SU-DHL-6 (cell line): ENCODE results near the gene FFAR1.

Experiments
- H2AFZ ChIP-seq: fragments of 200-600 bp; sonication (generic); 2 replicates; pipeline ENCODE4 v1.6.1; 2014; ENCODE audit warnings: low read depth, mild to moderate bottlenecking, moderate library complexity, mixed read lengths, antibody characterized with exemption, low read length; ENCODE audit not compliant: severe bottlenecking
- H3F3A ChIP-seq: fragments of 200-600 bp; shearing (Covaris generic); 2 replicates; pipeline ENCODE4 v1.6.0; 2016; ENCODE audit warnings: antibody characterized with exemption, mild to moderate bottlenecking; ENCODE audit not compliant: insufficient read depth
- H3K27ac ChIP-seq: fragments of 200-600 bp; sonication (generic); 2 replicates; pipeline ENCODE4 v1.5.1; 2016; ENCODE audit warnings: low read depth, mild to moderate bottlenecking, low read length, moderate library complexity, mixed read lengths
- H3K27me3 ChIP-seq: fragments of 200-600 bp; sonication (generic), shearing (Covaris generic); 2 replicates; pipeline ENCODE4 v1.6.0; 2014; ENCODE audit warnings: mild to moderate bottlenecking, low read length
- H3K36me3 ChIP-seq: fragments of 200-600 bp; sonication (generic); 2 replicates; pipeline ENCODE4 v1.6.1; 2014; ENCODE audit warnings: mild to moderate bottlenecking, low read length, mixed read lengths
- H3K4me2 ChIP-seq: fragments of 300-600, 200-600 bp; shearing (Covaris generic), sonication (generic); 2 replicates; pipeline ENCODE4 v1.6.0; 2014; ENCODE audit warnings: low read length, low read depth, mild to moderate bottlenecking; ENCODE audit not compliant: poor library complexity, severe bottlenecking
- H3K4me3 ChIP-seq: fragments of 200-600 bp; sonication (generic); 2 replicates; pipeline ENCODE4 v1.5.1; 2014; ENCODE audit warnings: antibody characterized with exemption, low read length, mild to moderate bottlenecking, mixed read lengths; ENCODE audit not compliant: insufficient read depth, poor library complexity, severe bottlenecking
- H3K79me2 ChIP-seq: fragments of 200-600 bp; sonication (generic); 2 replicates; pipeline ENCODE4 v1.6.1; 2014; ENCODE audit warnings: mild to moderate bottlenecking, low read length, moderate library complexity; ENCODE audit not compliant: insufficient read depth
- H3K9ac ChIP-seq: fragments of 200-600 bp; sonication (generic); 2 replicates; pipeline ENCODE4 v1.7.0; 2014; ENCODE audit warnings: mild to moderate bottlenecking, low read length
- H3K9me2 ChIP-seq: fragments of 200-600 bp; sonication (generic); replicated peaks from 2 replicates; pipeline ENCODE4 v1.6.1; 2014; ENCODE audit warnings: low read length; ENCODE audit not compliant: insufficient read depth
- H3K9me3 ChIP-seq: fragments of 200-600 bp; sonication (generic); 2 replicates; pipeline ENCODE4 v1.6.1; 2014; ENCODE audit warnings: low read length, mixed read lengths; ENCODE audit not compliant: insufficient read depth
- H4K20me1 ChIP-seq: fragments of 200-600 bp; sonication (generic); 2 replicates; pipeline ENCODE4 v1.6.1; 2014; ENCODE audit warnings: low read depth, mild to moderate bottlenecking, antibody characterized with exemption, low read length, moderate library complexity, mixed read lengths
- CTCF ChIP-seq: fragments of 200-600 bp; sonication (generic); IDR thresholded peaks from one replicate; pipeline ENCODE4 v1.5.1; 2017; ENCODE audit warnings: antibody characterized with exemption, mild to moderate bottlenecking, low read length, moderate library complexity; ENCODE audit not compliant: insufficient read depth, poor library complexity, severe bottlenecking
- EZH2phosphoT487 ChIP-seq: fragments of 200-600 bp; sonication (generic), shearing (Covaris generic); conservative IDR thresholded peaks from 2 replicates; pipeline ENCODE4 v1.6.1; 2018; ENCODE audit warnings: mild to moderate bottlenecking, antibody characterized with exemption, low read length, moderate library complexity, mixed read lengths

FFAR1 gene

GRCh38 chr19:35347171-35347929 lies at the start of gene FFAR1:
FFAR1 (plus strand) TSS chr19:35347902; CDS start chr19:35351552, 3,650 bp downstream.
- Histone ChIP-seq H2AFZ (no peak within 1 kb of the TSS), H3K79me2 (no peaks in the 10 kb centered on the region), H3F3A (peaks cover 48% of the 10 kb centered on the region), H3K4me3 (no peak within 1 kb of the TSS), H3K27ac (peak within 1 kb of the TSS; percentile 77), H3K27me3 (no peaks in the 10 kb centered on the region), H4K20me1 (no peaks in the 10 kb centered on the region), H3K4me2 (peak within 1 kb of the TSS; percentile 24), H3K9me3 (no peaks in the 10 kb centered on the region), H3K9ac (peak within 1 kb of the TSS; percentile 18; the same call in 1 of the 2 replicates), H3K9me2 (no peaks in the 10 kb centered on the region), H3K36me3 (peaks cover 17% of the 10 kb centered on the region)
- no peak for TF ChIP-seq EZH2phosphoT487

- Histone ChIP-seq H3K27ac (peak overlapping the region; percentile 87), H3K36me3 (no peaks in the 10 kb centered on the region), H2AFZ (no peak overlapping the region), H3K9me2 (no peaks in the 10 kb centered on the region), H3K4me3 (no peak overlapping the region), H3K9me3 (no peaks in the 10 kb centered on the region), H3K4me2 (no peak overlapping the region), H3F3A (peaks cover 33% of the 10 kb centered on the region), H3K79me2 (no peaks in the 10 kb centered on the region), H4K20me1 (no peaks in the 10 kb centered on the region), H3K9ac (no peak overlapping the region), H3K27me3 (no peaks in the 10 kb centered on the region)
- TF ChIP-seq CTCF (no peak), EZH2phosphoT487 (no peak)
Measured at GRCh38 chr19:35297922-35298321, 49.8 kb upstream of the FFAR1 start.

- Histone ChIP-seq H4K20me1 (no peaks in the 10 kb centered on the region), H3K9me2 (no peaks in the 10 kb centered on the region), H3K9ac (no peak overlapping the region), H2AFZ (no peak overlapping the region), H3K27ac (no peak overlapping the region), H3K4me2 (no peak overlapping the region), H3F3A (peaks cover 33% of the 10 kb centered on the region), H3K9me3 (no peaks in the 10 kb centered on the region), H3K27me3 (no peaks in the 10 kb centered on the region), H3K4me3 (no peak overlapping the region), H3K79me2 (no peaks in the 10 kb centered on the region), H3K36me3 (no peaks in the 10 kb centered on the region)
- TF ChIP-seq CTCF (no peak), EZH2phosphoT487 (no peak)
Measured at GRCh38 chr19:35298561-35298972, 49.1 kb upstream of the FFAR1 start.
